Midbrain (tissue), 1 donor: ENCODE data around the gene NNMT.

Source experiments
- DNase-seq: peaks from one replicate; lab custom pipeline; 2025; lab: John Stamatoyannopoulos, UW

Gene NNMT

DNA sequence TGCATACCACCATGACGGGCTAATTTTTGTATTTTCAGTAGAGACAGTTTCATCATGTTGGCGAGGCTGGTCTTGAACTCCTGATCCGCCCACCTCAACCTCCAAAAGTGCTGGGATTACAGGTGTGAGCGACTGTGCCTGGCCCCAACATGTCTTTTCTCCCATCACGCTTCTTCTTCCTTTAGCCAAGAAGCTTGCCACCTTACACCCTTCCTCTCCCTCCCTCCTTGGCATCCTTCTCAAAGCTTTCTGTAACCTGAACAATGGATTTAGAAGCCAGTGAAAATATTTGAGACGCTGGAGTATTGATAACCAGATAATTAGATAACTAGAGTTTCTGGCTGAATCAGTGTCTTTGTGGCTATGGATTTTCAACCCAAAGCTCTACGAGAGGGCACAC is 11.3 kb upstream of the NNMT start:
- DNase-seq: no peak

DNA sequence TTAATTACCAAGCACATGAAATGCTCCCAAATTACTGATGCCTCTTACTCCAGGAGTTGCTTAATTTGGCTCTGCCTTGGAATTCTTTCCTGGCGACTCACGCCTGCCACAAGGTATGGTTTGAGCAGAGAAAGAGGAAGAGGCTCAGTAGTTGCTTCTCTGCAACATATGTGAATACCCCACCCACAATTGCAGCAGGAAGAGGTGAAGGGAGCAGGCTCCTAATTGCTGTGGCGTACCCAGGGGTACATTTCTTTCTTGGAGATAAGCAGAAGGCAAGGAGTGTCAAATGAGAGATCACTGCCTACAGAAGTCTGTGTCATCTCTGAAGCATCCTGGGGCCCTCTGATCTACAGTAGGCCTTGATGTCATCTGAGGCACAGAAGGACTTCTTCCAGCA is 10.6 kb upstream of the NNMT start:
- no peak for DNase-seq

DNA sequence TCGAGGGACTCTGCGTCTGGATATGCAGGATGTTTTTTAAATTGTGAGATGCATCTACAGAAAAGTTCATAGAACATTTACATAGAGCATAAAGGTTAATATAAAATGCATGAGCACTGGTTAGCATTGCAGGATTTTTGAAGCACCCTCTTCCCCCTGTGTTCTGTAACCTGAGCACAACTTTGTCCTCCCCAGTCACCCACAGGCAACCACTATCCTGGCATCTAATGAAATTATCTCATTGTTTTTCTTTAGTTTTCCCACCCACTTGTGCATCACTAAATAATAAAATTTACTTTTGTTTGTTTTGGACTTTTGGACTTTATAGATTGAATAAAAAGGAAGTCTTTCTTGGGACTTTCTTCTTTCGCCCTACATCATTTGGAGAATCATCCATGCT is 10.0 kb upstream of the NNMT start:
- no peak for DNase-seq

DNA sequence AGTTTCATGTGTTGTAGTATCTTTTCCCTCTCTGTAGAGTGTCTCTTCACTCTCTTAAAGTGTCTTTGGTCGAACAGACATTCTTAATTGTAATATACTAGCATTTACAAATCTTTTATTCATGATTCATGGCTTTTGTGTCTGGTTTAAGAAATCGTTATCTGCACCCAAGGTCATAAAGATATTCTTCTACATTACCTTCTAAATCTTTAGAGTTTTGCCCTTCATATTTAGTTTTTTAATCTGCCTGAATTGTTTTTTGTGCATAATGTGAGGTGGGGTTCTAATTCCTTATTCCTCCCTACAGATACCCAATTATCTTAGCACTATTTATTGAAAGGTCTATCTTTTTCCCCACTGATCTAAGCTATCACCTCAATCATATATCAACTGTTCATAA is 9.0 kb upstream of the NNMT start:
- DNase-seq: no peak

DNA sequence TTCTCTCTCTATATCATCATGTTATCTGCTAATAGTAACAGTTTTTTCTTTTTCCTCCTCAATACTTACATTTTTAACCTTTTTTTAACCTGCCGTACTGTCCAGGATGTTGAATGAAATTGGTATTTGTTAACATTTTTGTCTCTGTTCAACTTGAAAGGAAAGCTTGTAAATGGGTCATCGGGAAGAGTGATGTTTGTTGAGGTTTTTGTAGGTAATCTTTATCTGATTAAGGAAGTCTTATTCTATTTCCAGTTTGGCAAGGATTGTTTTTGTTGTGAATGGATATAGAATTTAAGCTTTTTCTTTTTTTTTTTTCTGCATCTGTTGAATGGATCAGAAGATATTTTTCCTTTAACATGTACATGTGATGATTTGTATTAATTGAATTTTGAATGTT is 8.1 kb upstream of the NNMT start:
- no peak for DNase-seq

DNA sequence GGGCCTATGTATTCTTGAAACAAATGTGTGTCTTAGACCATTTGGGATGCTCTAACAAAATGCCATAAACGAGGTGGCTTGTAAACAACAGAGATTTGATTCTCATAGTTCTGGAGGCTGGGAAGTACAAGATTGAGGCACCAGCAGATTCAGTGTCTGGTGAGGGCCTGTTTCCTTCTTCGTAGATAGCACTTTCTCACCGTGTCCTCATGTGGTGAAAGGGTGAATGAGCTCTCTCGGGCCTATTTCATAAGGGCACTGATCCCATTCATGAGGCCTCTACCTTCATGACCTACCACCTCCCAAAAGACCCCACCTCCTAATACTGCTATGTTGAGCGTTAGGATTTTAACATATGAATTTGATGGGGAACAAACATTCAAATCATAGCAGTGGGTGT is 6.4 kb upstream of the NNMT start:
- DNase-seq: no peak

DNA sequence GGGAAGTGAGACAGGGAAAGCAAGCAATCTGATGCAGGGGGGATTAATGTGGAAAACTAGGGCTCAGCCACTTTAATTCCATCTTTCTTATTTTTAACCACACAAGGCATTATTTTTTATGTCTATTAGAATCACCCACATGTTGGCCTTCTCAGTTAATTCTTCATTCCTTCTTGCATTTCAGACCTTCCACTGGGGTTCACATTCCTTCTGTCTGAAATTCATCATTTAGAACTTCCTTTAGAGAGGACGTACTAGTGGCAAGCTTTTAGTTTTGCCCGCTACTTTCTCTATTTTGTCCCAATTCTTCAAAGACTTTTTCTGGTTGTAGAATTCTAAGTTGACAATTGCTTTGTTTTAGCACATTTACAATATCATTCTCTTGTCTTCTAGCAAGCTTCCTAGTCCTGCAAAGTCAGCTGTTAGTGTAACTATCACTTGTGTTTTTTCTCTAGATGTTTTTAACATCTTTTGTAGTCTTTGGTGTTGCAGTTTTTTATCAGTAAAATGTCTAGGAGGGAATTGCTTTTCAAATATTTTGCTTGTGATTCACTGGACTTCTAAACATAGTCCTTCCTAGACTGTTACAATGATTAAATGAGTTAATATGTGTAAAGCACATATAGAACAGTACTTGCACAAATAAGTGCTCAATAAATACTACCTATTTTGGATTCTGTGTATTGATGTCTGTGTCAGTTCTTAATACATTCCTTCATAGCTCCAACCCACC is 5.5 kb upstream of the NNMT start:
- no peak for DNase-seq

DNA sequence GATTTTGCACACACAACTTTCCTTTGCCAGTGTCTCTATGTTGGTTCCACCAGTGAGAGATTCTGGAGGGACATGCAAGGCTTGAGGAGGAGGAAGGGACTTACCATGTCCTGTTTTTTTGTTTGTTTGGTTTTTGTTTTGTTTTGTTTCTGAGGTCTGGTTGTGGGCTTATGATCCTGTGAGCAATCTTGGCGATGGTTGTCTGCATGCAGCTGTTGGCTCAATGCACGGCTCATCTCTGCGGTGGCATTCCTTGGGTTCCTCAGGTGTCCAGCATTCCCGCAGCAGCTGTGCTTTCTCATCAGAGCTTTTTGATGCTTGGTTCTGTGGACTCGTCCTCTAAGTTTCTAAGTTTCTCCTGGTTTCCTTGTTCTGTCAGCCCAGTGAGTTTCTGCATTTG is 4.8 kb upstream of the NNMT start:
- no peak for DNase-seq

DNA sequence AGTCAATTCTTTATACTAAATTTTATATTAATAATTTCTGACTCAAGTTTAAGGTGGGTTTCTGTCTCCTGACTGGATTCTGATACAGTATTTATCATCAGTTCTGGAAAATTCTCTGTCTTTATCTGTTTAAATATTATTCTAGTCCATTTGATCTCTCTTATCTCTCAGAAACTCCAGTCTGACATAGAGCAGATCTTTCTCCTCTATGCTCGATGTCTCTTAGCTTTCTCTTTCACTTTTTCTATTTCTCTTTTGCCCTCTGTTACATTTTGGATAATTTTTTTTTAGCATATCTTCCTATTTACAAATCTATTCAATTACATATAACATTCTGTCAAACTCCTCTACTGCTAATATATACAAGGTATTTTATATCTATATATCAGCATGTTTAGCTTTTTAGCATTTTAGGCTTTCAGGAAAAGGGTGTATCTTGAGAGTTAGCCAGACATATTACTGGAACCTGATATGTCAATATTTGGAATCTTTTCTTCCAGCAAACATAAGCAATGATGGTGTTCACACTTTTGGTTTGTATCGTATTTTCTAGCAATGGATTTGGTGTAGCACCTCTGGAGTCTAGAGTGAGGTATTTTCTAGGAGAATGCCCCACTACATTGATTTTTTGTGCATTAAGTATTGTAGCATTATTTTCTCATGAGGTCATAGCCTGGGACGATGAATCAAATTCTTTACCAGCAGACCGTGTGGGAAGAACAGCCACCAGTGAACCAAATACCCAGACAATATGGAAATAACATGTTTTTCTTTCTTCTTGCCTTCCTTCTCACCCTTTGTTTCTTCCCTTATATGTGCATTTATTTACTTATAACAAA is 4.1 kb upstream of the NNMT start:
- no peak for DNase-seq

DNA sequence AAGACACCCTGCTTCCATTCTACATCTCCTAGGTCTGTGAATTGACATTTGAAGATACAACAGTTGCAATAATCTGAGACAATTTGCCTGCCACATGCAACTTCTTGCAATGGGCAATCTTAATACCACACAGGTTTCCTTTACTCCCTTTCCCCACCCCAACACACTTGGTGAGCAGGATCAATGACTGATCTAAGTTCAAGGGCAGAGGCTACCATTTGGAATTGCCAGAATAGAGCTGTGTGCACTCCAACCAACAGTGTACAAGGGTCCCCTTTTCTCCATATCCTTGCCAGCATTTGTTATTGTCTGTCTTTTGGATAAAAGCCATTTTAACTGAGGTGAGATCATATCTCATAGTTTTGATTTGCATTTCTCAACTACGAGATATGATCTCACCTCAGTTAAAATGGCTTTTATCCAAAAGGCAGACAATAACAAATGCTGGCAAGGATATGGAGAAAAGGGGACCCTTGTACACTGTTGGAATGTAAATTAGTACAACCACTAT is 2.9 kb upstream of the NNMT start:
- no peak for DNase-seq

DNA sequence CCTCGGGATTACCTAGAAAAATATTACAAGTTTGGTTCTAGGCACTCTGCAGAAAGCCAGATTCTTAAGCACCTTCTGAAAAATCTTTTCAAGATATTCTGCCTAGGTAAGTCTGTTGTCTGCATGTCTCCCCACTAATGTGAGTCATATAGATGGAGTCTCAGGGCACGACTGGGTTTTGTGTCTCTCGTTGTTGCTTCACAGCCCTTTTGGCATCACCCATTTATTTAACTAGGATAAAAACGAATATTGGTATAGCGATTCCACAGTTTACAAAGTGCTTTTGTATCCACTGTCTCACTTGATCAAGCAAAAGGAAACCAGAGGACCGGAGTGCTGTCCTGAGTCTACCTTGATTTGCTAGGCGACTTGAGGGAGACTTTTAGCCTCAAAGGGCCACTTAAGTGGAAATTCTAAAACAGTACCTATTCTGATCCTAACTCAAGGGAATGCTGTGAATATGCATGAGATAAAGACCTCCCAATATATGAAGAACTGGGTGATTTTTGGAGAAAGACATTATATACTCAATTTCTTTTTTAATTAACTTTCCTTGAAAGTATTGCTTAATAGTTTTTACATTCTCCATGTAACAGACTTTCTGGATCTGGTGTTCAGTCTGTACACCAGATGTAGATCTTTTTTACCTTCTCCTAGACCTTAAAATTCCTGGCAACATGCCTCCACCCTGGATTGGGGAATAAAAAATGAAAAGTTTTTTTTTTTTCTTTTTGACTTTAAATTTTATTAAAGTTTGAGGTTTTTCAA is 590 bp downstream of the NNMT start:
- DNase-seq: no peak

DNA sequence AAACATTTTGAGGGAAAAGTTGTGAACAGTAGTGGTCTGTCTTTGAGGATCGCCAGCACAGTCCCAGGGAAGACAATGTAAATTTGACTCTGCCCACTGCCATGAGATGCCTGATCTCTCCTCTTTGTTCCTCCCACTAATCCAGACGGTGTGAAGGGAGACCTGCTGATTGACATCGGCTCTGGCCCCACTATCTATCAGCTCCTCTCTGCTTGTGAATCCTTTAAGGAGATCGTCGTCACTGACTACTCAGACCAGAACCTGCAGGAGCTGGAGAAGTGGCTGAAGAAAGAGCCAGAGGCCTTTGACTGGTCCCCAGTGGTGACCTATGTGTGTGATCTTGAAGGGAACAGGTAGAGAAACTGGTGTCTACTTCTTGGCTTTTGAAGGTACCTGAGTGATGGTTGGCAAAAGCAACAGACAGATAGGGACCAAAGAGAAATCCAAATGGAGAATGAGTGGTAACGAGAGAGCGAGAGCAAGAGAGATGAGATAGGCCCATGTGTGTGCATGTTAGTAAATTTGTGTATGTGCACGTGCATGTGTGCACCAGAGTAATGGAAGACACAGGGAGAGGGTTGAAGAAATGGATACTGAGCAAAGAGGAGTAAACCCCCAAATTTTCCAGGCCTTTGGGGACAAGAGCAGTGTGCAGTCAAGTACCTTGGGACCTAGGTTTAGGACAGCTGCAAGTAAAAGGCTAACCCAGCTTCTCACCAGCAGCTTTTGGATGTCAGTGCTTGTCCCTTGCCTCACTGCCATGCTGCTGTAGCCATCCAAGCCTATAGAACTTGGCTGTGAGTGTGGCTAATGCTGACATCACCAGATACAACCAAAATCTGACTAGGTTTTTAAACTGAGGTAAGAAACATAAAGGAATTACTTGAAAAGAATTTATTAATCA is 1.9 kb downstream of the NNMT start:
- no peak for DNase-seq

DNA sequence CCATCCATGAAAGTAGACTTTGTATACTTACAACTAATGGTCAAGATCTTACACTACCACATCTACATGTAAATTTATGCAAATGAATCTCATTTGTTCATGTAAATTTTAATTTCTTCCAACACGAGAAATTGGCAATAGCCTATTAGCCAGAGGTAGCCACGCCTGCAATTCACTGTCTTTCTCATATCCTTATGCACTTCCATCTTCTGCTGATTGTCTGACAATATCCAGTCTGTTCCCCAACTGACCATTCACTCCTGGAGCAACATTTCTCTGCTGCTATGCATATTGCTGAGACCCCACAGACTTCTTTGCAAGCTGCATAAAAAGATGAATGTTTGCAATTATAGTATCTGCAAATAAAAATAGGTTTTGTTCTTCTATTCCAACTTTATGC is 2.5 kb downstream of the NNMT start:
- no peak for DNase-seq

DNA sequence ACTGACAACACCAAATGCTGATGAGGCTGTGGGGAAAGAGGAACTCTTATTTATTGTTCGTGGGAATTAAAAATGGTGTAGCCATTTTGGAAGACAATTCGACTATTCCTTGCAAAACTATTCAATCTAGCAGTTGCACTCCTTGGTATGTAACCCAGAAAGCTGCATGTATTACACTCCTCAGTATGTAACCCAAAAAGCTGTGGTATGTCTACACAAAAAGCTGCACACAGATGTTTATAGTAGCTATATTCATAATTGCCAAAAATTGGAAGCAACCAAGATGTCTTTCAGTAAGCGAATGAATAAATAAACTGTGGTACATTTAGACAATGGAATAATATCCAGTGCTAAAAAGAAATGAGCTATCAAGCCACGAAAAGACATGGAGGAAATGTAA is 4.9 kb downstream of the NNMT start:
- no peak for DNase-seq

DNA sequence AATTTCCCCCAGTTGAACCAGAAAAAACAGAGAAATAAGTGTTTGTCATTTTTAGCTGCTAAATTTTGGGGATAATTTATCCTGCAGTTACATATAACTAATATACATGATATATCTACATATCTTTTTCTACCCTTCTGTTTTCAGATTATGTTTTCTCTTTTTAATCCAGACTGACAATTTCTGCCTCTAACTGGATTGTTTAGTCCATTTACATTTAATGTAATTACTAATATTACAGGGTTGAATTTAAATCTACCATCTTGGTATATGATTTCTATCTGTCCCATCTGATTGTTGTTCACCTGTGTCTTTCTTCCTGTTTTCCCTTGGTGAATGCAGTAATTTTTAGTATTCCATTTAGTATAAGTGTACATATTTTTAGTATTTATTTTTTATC is 5.7 kb downstream of the NNMT start:
- no peak for DNase-seq

DNA sequence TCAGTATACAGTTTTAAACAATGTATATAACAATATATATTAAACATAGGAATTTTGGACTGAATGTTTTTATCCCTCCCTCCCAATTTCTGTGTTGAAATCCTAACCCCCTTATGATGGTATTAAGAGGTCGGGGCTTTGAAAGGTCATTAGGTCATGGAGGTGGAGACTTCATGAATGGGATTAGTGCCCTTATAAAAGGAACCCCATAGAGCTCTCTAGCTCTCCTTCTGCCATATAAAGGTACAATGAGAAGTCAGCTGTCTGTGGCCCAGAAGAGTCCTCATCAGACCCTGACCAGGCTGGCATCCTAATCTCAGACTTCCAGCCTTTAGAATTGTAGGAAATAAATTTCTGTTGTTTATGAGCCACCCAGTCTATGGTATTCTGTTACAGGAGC is 6.5 kb downstream of the NNMT start:
- DNase-seq: no peak

DNA sequence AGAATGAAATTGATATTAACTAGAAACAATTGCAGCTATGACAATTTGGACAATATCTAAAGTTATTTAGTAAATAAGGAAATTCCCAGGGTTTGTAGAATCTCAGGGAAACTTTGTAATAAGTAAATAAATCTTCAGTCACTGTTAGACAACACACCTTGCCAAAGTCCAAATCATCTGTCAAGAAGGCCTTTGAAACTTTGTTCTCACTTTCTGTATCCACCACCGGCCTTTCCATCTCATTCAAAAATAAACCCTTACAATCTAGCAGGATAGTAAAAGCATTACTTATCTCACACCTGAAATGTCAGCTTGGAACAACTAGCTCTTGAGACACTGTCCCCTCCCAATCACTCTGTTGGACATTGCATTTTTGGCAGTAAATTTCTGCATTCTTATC is 7.9 kb downstream of the NNMT start:
- DNase-seq: no peak

DNA sequence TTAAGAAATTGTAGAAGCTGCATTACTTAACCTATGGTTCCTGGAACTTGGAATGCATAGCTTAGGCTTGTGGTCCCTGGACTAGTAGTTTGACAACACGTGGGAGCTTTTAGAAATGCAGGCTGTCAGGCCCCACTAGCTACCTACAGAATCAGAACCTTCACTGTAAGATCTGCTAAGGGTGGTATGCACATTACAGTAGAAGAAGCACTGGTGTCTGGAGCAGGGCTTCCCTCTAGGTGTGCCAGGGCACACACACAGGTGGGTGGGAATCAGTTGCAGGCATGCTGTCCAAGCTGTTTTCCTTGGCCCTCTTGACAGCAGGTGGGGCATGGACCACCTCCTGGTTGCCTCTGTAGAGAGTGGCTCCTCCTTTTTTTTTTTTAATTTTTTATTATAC is 8.8 kb downstream of the NNMT start:
- no peak for DNase-seq

DNA sequence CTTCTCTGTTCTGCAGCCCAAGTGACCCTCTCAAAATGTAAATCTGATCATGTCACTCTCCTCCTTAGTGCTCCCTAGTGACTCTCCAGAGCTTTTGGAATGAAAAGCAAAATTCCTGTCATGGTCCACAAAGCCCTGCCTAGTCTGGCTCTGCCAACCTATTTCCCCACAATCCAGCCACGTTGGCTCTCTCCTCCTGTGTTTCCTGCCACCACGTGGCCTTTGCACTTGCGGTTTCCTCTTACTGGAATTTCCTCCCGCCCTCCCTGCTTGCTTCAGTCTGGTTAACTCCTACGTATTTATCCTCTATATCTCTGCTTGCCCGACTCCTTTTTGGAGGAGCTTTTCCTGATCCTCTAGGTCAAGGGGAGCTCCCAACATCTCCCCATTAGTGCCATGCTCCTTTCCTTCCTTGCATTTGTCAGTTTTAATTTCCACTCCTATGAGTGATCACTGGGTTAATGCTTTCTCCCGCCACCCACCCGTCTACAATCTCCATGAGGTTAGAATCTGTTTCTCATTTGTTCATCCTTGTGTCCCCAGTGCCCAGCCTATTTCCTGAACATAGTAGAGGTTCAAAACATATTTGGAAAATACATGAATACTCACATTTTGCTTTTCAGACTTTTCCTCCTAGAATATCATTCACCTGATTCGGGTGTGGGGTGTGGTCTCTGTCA is 11.5 kb downstream of the NNMT start:
- no peak for DNase-seq

DNA sequence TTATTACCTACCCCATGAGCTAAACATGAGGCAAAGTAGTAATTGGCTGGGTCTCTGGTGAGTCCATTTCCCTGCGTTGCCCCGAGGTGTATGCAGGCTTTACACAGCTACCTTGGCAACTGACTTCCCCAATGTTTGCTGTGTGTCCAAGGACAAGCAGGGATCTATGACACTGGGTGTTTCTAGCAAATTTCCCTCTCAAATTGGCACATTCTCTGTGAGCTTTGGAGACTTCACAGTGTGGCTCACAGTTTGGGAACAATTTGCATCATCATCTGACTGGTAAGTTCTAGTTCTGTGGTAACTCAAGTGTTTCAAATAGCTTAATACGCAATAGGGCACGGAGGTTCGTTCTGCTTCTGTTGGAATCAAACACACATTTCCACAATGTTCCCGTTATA is 12.5 kb downstream of the NNMT start:
- DNase-seq: no peak

DNA sequence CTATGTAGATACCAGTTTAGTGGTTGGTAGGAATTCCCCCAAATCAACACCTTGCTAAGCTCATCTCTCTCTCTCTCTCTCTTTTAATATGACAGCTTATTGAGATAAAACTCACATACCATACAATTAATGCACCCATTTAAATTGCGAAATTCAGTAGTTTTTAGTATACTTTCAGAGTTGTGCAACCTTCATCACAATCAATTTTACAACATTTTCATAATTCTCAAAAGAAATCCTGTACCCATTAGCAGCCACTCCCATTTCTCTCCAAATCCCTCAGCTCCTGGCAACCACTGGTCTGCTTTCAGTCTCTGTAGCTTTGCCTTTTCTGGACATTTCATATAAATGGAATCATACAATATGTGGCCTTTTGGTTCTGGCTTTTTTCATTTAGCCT is 13.3 kb downstream of the NNMT start:
- DNase-seq: no peak
